Keratinocyte (primary cell): ENCODE measurements around the gene SKOR1. TPM values are rescaled to one million over a fixed set of nuclear protein-coding genes. Genes with fewer than 3 reads are reported as not detected.

Experiments used
- DNase-seq: peaks from one replicate; pipeline ENCODE4 v3.0.0-alpha.2; 2011; ENCODE audit warnings: low read depth, missing footprints, low spot score
- FAIRE-seq: peaks from 2 replicates; lab custom pipeline; 2011; peaks lifted over from hg19 to GRCh38; lab: Jason Lieb, UNC
- H2AFZ ChIP-seq: 2 replicates; pipeline ENCODE4 v1.6.0; 2012; ENCODE audit warnings: low read length, control low read depth, inconsistent platforms; ENCODE audit not compliant: control insufficient read depth
- H3K27ac ChIP-seq: 2 replicates; pipeline ENCODE4 v1.5.1; 2011; ENCODE audit warnings: low read length; ENCODE audit not compliant: control insufficient read depth, insufficient read depth
- H3K27me3 ChIP-seq: 3 replicates; pipeline ENCODE4 v1.6.0; 2011; ENCODE audit warnings: low read length; ENCODE audit not compliant: control insufficient read depth, insufficient read depth; ENCODE audit errors: extremely low read depth
- H3K36me3 ChIP-seq, 2 experiments: 2 replicates in 1 of 2; 3 replicates in 1 of 2; pipeline ENCODE4 v1.5.1; 2011; ENCODE audit warnings: low read length in 2 of 2, mild to moderate bottlenecking in 1 of 2; ENCODE audit not compliant: control insufficient read depth in 2 of 2, insufficient read depth in 2 of 2; ENCODE audit errors: extremely low read depth in 1 of 2
- H3K4me1 ChIP-seq: 3 replicates; pipeline ENCODE4 v1.5.1; 2011; ENCODE audit warnings: low read length; ENCODE audit not compliant: control insufficient read depth, insufficient read depth; ENCODE audit errors: extremely low read depth
- H3K4me2 ChIP-seq: 3 replicates; pipeline ENCODE4 v1.6.0; 2011; ENCODE audit warnings: low read depth, low read length; ENCODE audit not compliant: control insufficient read depth, insufficient read depth; ENCODE audit errors: extremely low read depth
- H3K4me3 ChIP-seq, 3 experiments: fragments of 200-600 bp in 1 of 3; sonication (generic) in 1 of 3; 2 replicates in 2 of 3; 3 replicates in 1 of 3; pipeline ENCODE4 v1.5.1; 2011 to 2016; ENCODE audit warnings: low read length in 3 of 3, mild to moderate bottlenecking in 3 of 3, control low read depth in 2 of 3, inconsistent platforms in 1 of 3, low read depth in 1 of 3, mixed read lengths in 1 of 3, mixed run types in 1 of 3, moderate library complexity in 1 of 3; ENCODE audit not compliant: control insufficient read depth in 2 of 3, insufficient read depth in 2 of 3; ENCODE audit errors: extremely low read depth in 1 of 3
- H3K79me2 ChIP-seq: 2 replicates; pipeline ENCODE4 v1.6.0; 2012; ENCODE audit warnings: low read length; ENCODE audit not compliant: control insufficient read depth, insufficient read depth
- H3K9ac ChIP-seq: 3 replicates; pipeline ENCODE4 v1.6.0; 2011; ENCODE audit warnings: low read length; ENCODE audit not compliant: control insufficient read depth, insufficient read depth; ENCODE audit errors: extremely low read depth
- H3K9me1 ChIP-seq: 3 replicates; pipeline ENCODE4 v1.6.0; 2011; ENCODE audit warnings: low read length; ENCODE audit not compliant: control insufficient read depth, insufficient read depth; ENCODE audit errors: extremely low read depth
- H3K9me3 ChIP-seq: 2 replicates; pipeline ENCODE4 v1.5.1; 2012; ENCODE audit warnings: low read depth, low read length; ENCODE audit not compliant: control insufficient read depth
- H4K20me1 ChIP-seq: 3 replicates; pipeline ENCODE4 v1.6.0; 2011; ENCODE audit warnings: low read length; ENCODE audit not compliant: control insufficient read depth, insufficient read depth; ENCODE audit errors: extremely low read depth
- EZH2 ChIP-seq: IDR thresholded peaks from one replicate; pipeline ENCODE4 v1.6.1; 2012; ENCODE audit warnings: inconsistent platforms, mild to moderate bottlenecking, low read length, moderate library complexity
- dilution Hi-C: fragments of 300-500 bp; cut with MboI; formaldehyde crosslinking; loops from one replicate; pipeline ENCODE4 v1.7.0; 2020; ENCODE audit warnings: low sequenced_read_pairs; ENCODE audit not compliant: extremely low pct_ligation_motif_present
- polyA plus RNA-seq, 5 experiments: library from polyadenylated mRNA; depleted of rRNA in 3 of 5; stranded (reverse) in 3 of 5; stranded (forward) in 1 of 5; unstranded in 1 of 5; fragments of >200 nt; gene quantifications; 1 replicate in 1 of 5; 2 replicates in 3 of 5; 3 replicates in 1 of 5; pipeline versions ENCODE4 v1.2.1 to v1.2.3, GENCODE V29; 2011 to 2012; ENCODE audit warnings: missing spikeins in 2 of 5, low read depth in 1 of 5, low replicate concordance in 1 of 5
- TF ChIP-seq, protein P1 (sequence below), 3 experiments: IDR thresholded peaks in 1 of 3; conservative IDR thresholded peaks in 1 of 3; optimal IDR thresholded peaks in 1 of 3; 2 replicates in 2 of 3; 3 replicates in 1 of 3; pipeline versions ENCODE3 to v1.5.1; 2011; ENCODE audit warnings: low read length in 3 of 3, mild to moderate bottlenecking in 3 of 3, moderate library complexity in 2 of 3, control low read depth in 1 of 3, inconsistent platforms in 1 of 3; ENCODE audit not compliant: insufficient read depth in 2 of 3; ENCODE audit errors: extremely low read depth in 1 of 3

The SKOR1 gene
- polyA plus RNA-seq, 1 donor (not counting 4 experiments of a cell fraction or from before 2014, with no cell fraction given), result 0.03 TPM

GRCh38 chr15:67783303-67783702 is 42.0 kb upstream of the SKOR1 start:
- no peak for FAIRE-seq

DNA sequence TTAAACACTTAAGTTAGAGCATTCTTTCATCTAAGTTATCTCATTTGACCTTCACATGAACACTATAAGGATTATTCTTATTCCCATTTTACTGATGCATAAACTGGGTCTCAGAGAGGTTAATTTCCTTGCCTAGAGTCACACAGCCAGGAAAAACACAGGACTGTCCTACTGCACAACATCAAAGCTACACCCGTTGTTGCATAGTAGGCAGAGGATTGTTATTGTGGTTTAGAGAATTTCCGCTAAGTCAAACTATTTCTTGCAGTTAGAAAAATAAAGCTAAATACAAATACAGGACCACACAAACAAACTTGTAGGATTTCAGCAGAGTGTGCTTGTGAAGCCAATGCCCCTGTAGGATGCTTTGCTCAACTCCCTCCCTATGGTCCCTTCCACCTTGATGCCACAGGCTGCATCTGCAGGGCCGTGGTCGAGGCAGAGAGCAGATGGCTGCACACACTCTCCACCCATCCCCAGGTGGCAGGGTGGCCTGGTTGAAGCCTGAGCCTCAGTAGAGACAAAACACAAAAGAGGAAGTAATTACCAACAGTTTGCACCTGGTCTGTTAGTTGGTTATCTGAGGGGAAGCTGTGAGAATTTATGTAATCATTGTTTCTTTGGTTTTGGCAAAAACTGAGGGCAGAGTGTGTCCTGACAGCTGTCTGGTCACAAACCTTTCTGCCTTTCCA is 41.1 kb upstream of the SKOR1 start:
- Histone ChIP-seq H3K36me3 (peaks cover 0 to 1% of the 10 kb centered on the region in 2 experiments), H3K9ac (no peak overlapping the region), H3K4me1 (no peaks in the 10 kb centered on the region), H3K9me1 (peaks cover 2% of the 10 kb centered on the region), H3K27ac (no peak overlapping the region), H3K4me2 (no peak overlapping the region), H3K9me3 (no peaks in the 10 kb centered on the region), H4K20me1 (no peaks in the 10 kb centered on the region), H2AFZ (no peak overlapping the region), H3K27me3 (no peaks in the 10 kb centered on the region), H3K4me3 (no peak overlapping the region), H3K79me2 (no peaks in the 10 kb centered on the region)
- no peak for FAIRE-seq
- DNase-seq, result no peak
- TF ChIP-seq, protein P1, sequence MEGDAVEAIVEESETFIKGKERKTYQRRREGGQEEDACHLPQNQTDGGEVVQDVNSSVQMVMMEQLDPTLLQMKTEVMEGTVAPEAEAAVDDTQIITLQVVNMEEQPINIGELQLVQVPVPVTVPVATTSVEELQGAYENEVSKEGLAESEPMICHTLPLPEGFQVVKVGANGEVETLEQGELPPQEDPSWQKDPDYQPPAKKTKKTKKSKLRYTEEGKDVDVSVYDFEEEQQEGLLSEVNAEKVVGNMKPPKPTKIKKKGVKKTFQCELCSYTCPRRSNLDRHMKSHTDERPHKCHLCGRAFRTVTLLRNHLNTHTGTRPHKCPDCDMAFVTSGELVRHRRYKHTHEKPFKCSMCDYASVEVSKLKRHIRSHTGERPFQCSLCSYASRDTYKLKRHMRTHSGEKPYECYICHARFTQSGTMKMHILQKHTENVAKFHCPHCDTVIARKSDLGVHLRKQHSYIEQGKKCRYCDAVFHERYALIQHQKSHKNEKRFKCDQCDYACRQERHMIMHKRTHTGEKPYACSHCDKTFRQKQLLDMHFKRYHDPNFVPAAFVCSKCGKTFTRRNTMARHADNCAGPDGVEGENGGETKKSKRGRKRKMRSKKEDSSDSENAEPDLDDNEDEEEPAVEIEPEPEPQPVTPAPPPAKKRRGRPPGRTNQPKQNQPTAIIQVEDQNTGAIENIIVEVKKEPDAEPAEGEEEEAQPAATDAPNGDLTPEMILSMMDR (optimal IDR thresholded peaks at IDR 0.05 in 1 of 3, IDR thresholded peaks at IDR 0.05 in 1 of 3, conservative IDR thresholded peaks at IDR 0.05 in 1 of 3; ENCODE audit: extremely low read depth in 1 of 3, insufficient read depth in 2 of 3, low read length in 3 of 3), result no peak
- TF ChIP-seq EZH2, result no peak
- dilution Hi-C loops, result no loop called here

More at GRCh38 chr15:67783303-67783702, 42.0 kb upstream of the SKOR1 start:
- Histone ChIP-seq H3K9me3 (no peaks in the 10 kb centered on the region), H3K4me2 (no peak overlapping the region), H3K4me3 (no peak overlapping the region), H3K27ac (no peak overlapping the region), H3K36me3 (peaks cover 0 to 1% of the 10 kb centered on the region in 2 experiments), H3K9me1 (peaks cover 2% of the 10 kb centered on the region), H3K27me3 (no peaks in the 10 kb centered on the region), H3K9ac (no peak overlapping the region), H3K4me1 (no peaks in the 10 kb centered on the region), H3K79me2 (no peaks in the 10 kb centered on the region), H2AFZ (no peak overlapping the region), H4K20me1 (no peaks in the 10 kb centered on the region)
- dilution Hi-C loops, result no loop called here
- no peak for TF ChIP-seq EZH2
- TF ChIP-seq, protein P1 (optimal IDR thresholded peaks at IDR 0.05 in 1 of 3, IDR thresholded peaks at IDR 0.05 in 1 of 3, conservative IDR thresholded peaks at IDR 0.05 in 1 of 3; ENCODE audit: extremely low read depth in 1 of 3, insufficient read depth in 2 of 3, low read length in 3 of 3), result no peak
- no peak for DNase-seq
